ENCODE results near the gene HEY2. TPM values are rescaled to one million over a fixed set of nuclear protein-coding genes. Genes with fewer than 3 reads are reported as not detected.

The HEY2 gene
- total and polyA plus RNA-seq, 2 donors (not counting 1 experiment from before 2014, with no cell fraction given): 0.12 TPM; not detected in 1

DNA sequence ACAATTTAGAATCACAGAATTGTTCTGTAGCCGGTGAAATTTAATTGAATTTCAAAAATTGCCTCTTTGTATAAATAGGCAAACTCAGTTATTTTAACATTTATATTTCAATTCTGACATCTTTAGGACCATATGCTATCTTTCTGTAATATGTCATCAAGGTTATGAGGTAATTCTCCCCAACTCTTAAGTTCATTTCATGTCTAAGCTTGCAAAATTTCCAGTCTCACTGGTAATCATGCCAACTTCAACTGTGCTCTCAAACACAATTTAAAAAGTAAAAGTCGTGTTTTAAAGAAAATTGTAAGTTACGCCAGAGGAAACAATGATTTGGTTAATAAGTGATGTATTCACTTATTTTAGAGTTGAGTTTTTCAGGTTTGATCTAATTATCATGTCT lies 42.7 kb downstream of the HEY2 start:
- H3K9me3 ChIP-seq (ENCODE audit: control extremely low read depth in 1 of 3, control insufficient read depth in 2 of 3, insufficient read depth in 1 of 3, low read length in 2 of 3): no peaks in the 10 kb centered on the region
- H3K4me3 ChIP-seq (ENCODE audit: control extremely low read depth in 1 of 5, extremely low read depth in 1 of 5, insufficient read depth in 1 of 5, low read depth in 2 of 5, low read length in 4 of 5): peak overlapping the region in 1 of 5 experiments; percentile 88
- DNase-seq: no peak
- Mint-ChIP-seq H3K27ac (no peak overlapping the region), H3K4me1 (peaks cover 55% of the 10 kb centered on the region), H3K4me3 (no peak overlapping the region), H3K9me3 (ENCODE audit: insufficient read depth) (no peaks in the 10 kb centered on the region), H3K27me3 (peaks cover 3% of the 10 kb centered on the region)
- peaks cover 20 to 34% of the 10 kb centered on the region in 2 donors for H3K4me1 ChIP-seq (ENCODE audit: control insufficient read depth in 2 of 2, insufficient read depth in 2 of 2, low read length in 2 of 2)
- H3K9ac ChIP-seq (ENCODE audit: low read length): no peak overlapping the region
- TF ChIP-seq CTCF (IDR thresholded peaks at IDR 0.05) (no peak), EZH2 (IDR thresholded peaks at IDR 0.05; ENCODE audit: borderline replicate concordance, insufficient read depth, low read depth, low read length, poor library complexity, severe bottlenecking) (no peak)
- ChIA-PET CTCF (interaction anchor here (0.7 to 10.4 kb wide), 17 partner anchors 9 to 184 kb away, joined by 3 to 130 read pairs (median 5); partner anchors contain the start of gene HINT3), POLR2A (interaction anchor here (3.1 to 3.5 kb wide), 2 partner anchors 11 to 165 kb away, joined by 22 to 59 read pairs; partner anchors contain the start of gene HINT3)
- H3K4me2 ChIP-seq (replicated peaks; ENCODE audit: low read depth, low read length, poor library complexity, severe bottlenecking): peak overlapping the region; percentile 95
- no peak overlapping the region for H3K27ac ChIP-seq (ENCODE audit: low read length in 2 of 2)
- peaks cover 47% of the 10 kb centered on the region for H3K79me2 ChIP-seq (ENCODE audit: control insufficient read depth, insufficient read depth, low read length)
- ATAC-seq (ENCODE audit: low read depth): no peak
- peaks cover 6% of the 10 kb centered on the region for H4K20me1 ChIP-seq (ENCODE audit: control insufficient read depth, insufficient read depth, low read length, poor library complexity, severe bottlenecking)
- H2AFZ ChIP-seq (ENCODE audit: insufficient read depth, low read depth, low read length, poor library complexity, severe bottlenecking): no peak overlapping the region
- H3K36me3 ChIP-seq (replicated peaks in 1 of 2; ENCODE audit: control extremely low read depth in 1 of 2, control insufficient read depth in 1 of 2, extremely low read depth in 1 of 2, insufficient read depth in 2 of 2, low read length in 1 of 2): no peaks in the 10 kb centered on the region
- WGBS (ENCODE audit: insufficient coverage): no CpG with 5 or more reads among the region's 3 CpGs
- H3K27me3 ChIP-seq (replicated peaks in 1 of 4; ENCODE audit: control extremely low read depth in 1 of 4, control insufficient read depth in 3 of 4, insufficient read depth in 4 of 4, low read length in 3 of 4): no peaks in the 10 kb centered on the region
- intact Hi-C loops (cut with micrococcal nuclease): loop anchor here (10.0 kb wide), 2 partner anchors 63 to 1553 kb away; partner anchors contain the start of gene ECHDC1

GRCh38 chr6:125792680-125793079 lies 43.2 kb downstream of the HEY2 start:
- CTCF ChIA-PET: interaction anchor here (0.7 to 10.4 kb wide), 5 partner anchors 12 to 169 kb away, joined by 3 to 130 read pairs (median 5); partner anchors contain the start of gene HINT3
- no peak for TF ChIP-seq CTCF (IDR thresholded peaks at IDR 0.05)
- TF ChIP-seq EZH2 (IDR thresholded peaks at IDR 0.05; ENCODE audit: borderline replicate concordance, insufficient read depth, low read depth, low read length, poor library complexity, severe bottlenecking): no peak
- Mint-ChIP-seq H3K27me3 (peaks cover 3% of the 10 kb centered on the region), H3K9me3 (ENCODE audit: insufficient read depth) (no peaks in the 10 kb centered on the region), H3K4me3 (peak overlapping the region; percentile 26), H3K4me1 (peaks cover 60% of the 10 kb centered on the region), H3K27ac (no peak overlapping the region)
- Histone ChIP-seq H3K4me2 (replicated peaks; ENCODE audit: low read depth, low read length, poor library complexity, severe bottlenecking) (no peak overlapping the region), H3K4me1 (ENCODE audit: control insufficient read depth in 2 of 2, insufficient read depth in 2 of 2, low read length in 2 of 2) (peaks cover 24 to 40% of the 10 kb centered on the region in 2 donors), H3K4me3 (ENCODE audit: control extremely low read depth in 1 of 5, extremely low read depth in 1 of 5, insufficient read depth in 1 of 5, low read depth in 2 of 5, low read length in 4 of 5) (no peak overlapping the region), H3K27ac (ENCODE audit: low read length in 2 of 2) (no peak overlapping the region), H4K20me1 (ENCODE audit: control insufficient read depth, insufficient read depth, low read length, poor library complexity, severe bottlenecking) (peaks cover 6% of the 10 kb centered on the region), H3K36me3 (replicated peaks in 1 of 2; ENCODE audit: control extremely low read depth in 1 of 2, control insufficient read depth in 1 of 2, extremely low read depth in 1 of 2, insufficient read depth in 2 of 2, low read length in 1 of 2) (no peaks in the 10 kb centered on the region), H3K9ac (ENCODE audit: low read length) (no peak overlapping the region), H3K27me3 (replicated peaks in 1 of 4; ENCODE audit: control extremely low read depth in 1 of 4, control insufficient read depth in 3 of 4, insufficient read depth in 4 of 4, low read length in 3 of 4) (no peaks in the 10 kb centered on the region), H3K9me3 (ENCODE audit: control extremely low read depth in 1 of 3, control insufficient read depth in 2 of 3, insufficient read depth in 1 of 3, low read length in 2 of 3) (no peaks in the 10 kb centered on the region), H2AFZ (ENCODE audit: insufficient read depth, low read depth, low read length, poor library complexity, severe bottlenecking) (no peak overlapping the region), H3K79me2 (ENCODE audit: control insufficient read depth, insufficient read depth, low read length) (peaks cover 52% of the 10 kb centered on the region)
- POLR2A ChIA-PET: no interaction called here
- DNase-seq: no peak
- intact Hi-C loops (cut with micrococcal nuclease): loop anchor here (10.0 kb wide), 2 partner anchors 62 to 1552 kb away; partner anchors contain the start of gene ECHDC1
- ATAC-seq (ENCODE audit: low read depth): no peak
